HG02798 (cell line): ENCODE results near the gene SAP30L.

Experiments
- ATAC-seq: cut with Tn5 transposase; IDR thresholded peaks from one replicate; pipeline ENCODE4 v1.9.1; 2021; ENCODE audit warnings: mild to moderate bottlenecking; ENCODE audit not compliant: unreplicated experiment, poor library complexity

SAP30L gene

GRCh38 chr5:154418344-154418820 lies 27.4 kb upstream of the SAP30L start:
- no peak for ATAC-seq

- no peak for ATAC-seq
Observed at GRCh38 chr5:154419236-154419635, 26.6 kb upstream of the SAP30L start.

GRCh38 chr5:154421868-154422267 lies 23.9 kb upstream of the SAP30L start:
- ATAC-seq = no peak

- ATAC-seq = no peak
Observed at GRCh38 chr5:154422298-154422697, 23.5 kb upstream of the SAP30L start.

GRCh38 chr5:154428208-154428607 lies 17.6 kb upstream of the SAP30L start:
- no peak for ATAC-seq

GRCh38 chr5:154429341-154429740 lies 16.5 kb upstream of the SAP30L start:
- ATAC-seq = no peak

- no peak for ATAC-seq
Observed at GRCh38 chr5:154430466-154430865, 15.3 kb upstream of the SAP30L start.

GRCh38 chr5:154430961-154431630 lies 14.7 kb upstream of the SAP30L start:
- ATAC-seq = no peak

- ATAC-seq = no peak
Observed at GRCh38 chr5:154435226-154435625, 10.6 kb upstream of the SAP30L start.

GRCh38 chr5:154437281-154437965 lies 8.4 kb upstream of the SAP30L start:
- ATAC-seq = no peak

- no peak for ATAC-seq
Observed at GRCh38 chr5:154440540-154440939, 5.3 kb upstream of the SAP30L start.

- ATAC-seq = no peak
Observed at GRCh38 chr5:154442801-154443200, 3.0 kb upstream of the SAP30L start.

GRCh38 chr5:154444556-154445421 lies 1.0 kb upstream of the SAP30L start:
- ATAC-seq = no peak

GRCh38 chr5:154446195-154447088 lies 645 bp downstream of the SAP30L start:
- peak; percentile 11 for ATAC-seq

GRCh38 chr5:154447089-154447725 lies 1.4 kb downstream of the SAP30L start:
- no peak for ATAC-seq

- no peak for ATAC-seq
Observed at GRCh38 chr5:154449786-154450185, 4.0 kb downstream of the SAP30L start.

GRCh38 chr5:154451957-154452356 lies 6.2 kb downstream of the SAP30L start:
- ATAC-seq = no peak

GRCh38 chr5:154455585-154455984 lies 9.8 kb downstream of the SAP30L start:
- no peak for ATAC-seq

GRCh38 chr5:154456540-154456939 lies 10.7 kb downstream of the SAP30L start:
- ATAC-seq = no peak

GRCh38 chr5:154459015-154459414 lies 13.2 kb downstream of the SAP30L start:
- ATAC-seq = no peak
